Adipocyte (in vitro differentiated cells): ENCODE data around the gene HOXC5.
"Not testable (repeated sequence)": the region's sequence is repeated elsewhere in the genome, so short reads cannot be mapped to it uniquely, and the experiment has no call there.

ENCODE experiments used
- DNase-seq: peaks from one replicate; pipeline ENCODE4 v3.0.0-alpha.2; 2015; ENCODE audit warnings: low read depth
- H3K27me3 ChIP-seq: replicated peaks from 2 replicates; pipeline ENCODE4 v1.7.0; 2013; ENCODE audit warnings: mild to moderate bottlenecking, low read length, moderate library complexity; ENCODE audit not compliant: control insufficient read depth, insufficient read depth
- H3K36me3 ChIP-seq: 2 replicates; pipeline ENCODE4 v1.7.0; 2013; ENCODE audit warnings: low read length, mild to moderate bottlenecking, moderate library complexity; ENCODE audit not compliant: control insufficient read depth, insufficient read depth, severe bottlenecking
- H3K4me1 ChIP-seq: 2 replicates; pipeline ENCODE4 v1.7.0; 2013; ENCODE audit warnings: mild to moderate bottlenecking, low read length, moderate library complexity; ENCODE audit not compliant: control insufficient read depth, insufficient read depth
- H3K4me3 ChIP-seq: 2 replicates; pipeline ENCODE4 v1.7.0; 2013; ENCODE audit warnings: mild to moderate bottlenecking, low read length, moderate library complexity
- H3K9ac ChIP-seq: 2 replicates; pipeline ENCODE4 v1.7.0; 2013; ENCODE audit warnings: mild to moderate bottlenecking, low read length, moderate library complexity
- H3K9me3 ChIP-seq: 2 replicates; pipeline ENCODE4 v1.7.0; 2013; ENCODE audit warnings: mild to moderate bottlenecking, low read length, moderate library complexity; ENCODE audit not compliant: control insufficient read depth

The HOXC5 gene

DNA sequence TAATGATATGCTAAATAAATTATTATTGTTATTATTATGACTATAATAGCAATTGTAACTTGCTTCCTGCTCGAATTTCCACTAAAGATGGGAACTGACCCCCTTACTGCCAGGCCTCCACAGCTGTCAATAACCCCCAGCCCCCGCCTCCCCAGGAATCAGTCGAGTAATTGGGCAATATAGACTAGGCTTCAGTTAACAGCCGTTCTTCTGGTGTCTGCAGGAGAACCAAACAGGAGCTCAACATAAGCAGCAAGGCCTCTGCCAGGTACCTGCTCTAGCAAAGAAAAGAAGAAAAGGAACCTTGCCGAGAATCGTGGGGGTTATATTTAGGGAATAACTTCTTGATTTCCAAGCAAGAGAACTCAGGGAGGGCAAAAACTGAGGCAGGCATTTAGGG lies 42.6 kb downstream of the HOXC5 start:
- Histone ChIP-seq H3K4me3 (no peak overlapping the region), H3K4me1 (peaks cover 7% of the 10 kb centered on the region), H3K36me3 (no peaks in the 10 kb centered on the region), H3K9ac (no peak overlapping the region), H3K9me3 (no peaks in the 10 kb centered on the region), H3K27me3 (no peaks in the 10 kb centered on the region)
- DNase-seq: no peak

DNA sequence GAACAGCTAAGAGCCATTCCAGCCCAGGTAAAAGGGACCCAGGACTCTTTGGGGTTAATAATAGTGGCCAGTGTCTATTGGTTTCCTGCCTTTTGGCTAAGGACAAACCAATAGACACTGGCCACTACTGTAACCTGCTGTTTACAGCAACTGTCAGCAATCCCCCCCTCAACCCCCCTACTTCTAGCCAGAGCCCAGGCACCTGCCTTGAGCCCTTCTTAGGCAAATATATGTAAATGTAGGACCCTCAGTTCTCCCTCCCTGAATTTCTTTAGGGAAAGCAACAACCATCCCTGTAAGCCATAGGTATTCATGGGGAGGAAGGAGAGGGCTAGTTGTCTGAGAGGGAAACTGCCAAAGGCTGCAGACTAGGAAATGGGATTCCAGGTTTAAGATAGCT lies 43.1 kb downstream of the HOXC5 start:
- Histone ChIP-seq H3K4me3 (no peak overlapping the region), H3K4me1 (peaks cover 7% of the 10 kb centered on the region), H3K36me3 (no peaks in the 10 kb centered on the region), H3K9ac (no peak overlapping the region), H3K27me3 (no peaks in the 10 kb centered on the region), H3K9me3 (no peaks in the 10 kb centered on the region)
- DNase-seq: no peak

DNA sequence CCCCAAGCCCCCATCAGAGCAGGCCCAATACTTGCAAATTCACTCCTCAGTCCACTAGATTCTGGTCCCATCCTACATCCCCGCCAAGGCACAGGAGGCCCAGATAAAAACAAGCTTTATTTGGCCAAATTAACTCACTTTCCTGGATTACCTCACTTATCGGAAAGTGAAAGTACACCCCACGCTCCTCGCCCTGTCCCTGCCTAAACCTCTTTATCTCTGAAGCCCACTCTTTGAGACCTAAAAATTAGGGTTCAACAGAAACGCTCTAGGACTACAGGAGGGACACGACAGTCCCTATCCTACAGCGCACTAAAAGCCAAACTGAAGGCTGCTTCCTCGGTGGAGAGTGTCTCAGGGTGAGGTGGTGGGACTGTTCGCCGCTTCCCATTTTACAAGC lies 45.0 kb downstream of the HOXC5 start:
- H3K9me3 ChIP-seq, DNase-seq, H3K36me3 ChIP-seq, H3K27me3 ChIP-seq, H3K4me1 ChIP-seq: not testable (repeated sequence)
- peak overlapping the region; percentile 69 for H3K4me3 ChIP-seq
- H3K9ac ChIP-seq: peak overlapping the region; percentile 78

DNA sequence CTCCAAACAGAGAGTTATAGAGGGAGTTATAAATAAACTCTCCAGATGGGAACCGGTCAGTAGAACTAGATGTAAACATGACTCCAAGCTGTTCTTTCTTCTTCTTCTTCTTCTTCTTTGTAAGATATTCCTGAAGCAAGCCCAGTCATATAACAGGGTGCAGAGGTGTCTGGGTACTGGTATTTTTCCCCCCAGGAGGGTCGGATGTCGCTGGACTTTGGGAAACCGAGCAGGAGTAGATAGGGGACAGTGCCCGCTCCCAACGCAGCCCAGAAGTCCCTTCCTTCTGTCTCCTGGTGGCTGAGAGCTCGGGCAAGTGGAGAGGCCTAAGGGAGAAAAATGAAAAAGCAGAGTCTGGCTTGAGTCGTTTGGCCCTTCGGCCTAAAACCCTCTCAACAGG lies 46.3 kb downstream of the HOXC5 start:
- H3K27me3 ChIP-seq, H3K36me3 ChIP-seq, H3K9me3 ChIP-seq, H3K4me1 ChIP-seq, DNase-seq: not testable (repeated sequence)
- Histone ChIP-seq H3K9ac (peak overlapping the region; percentile 81), H3K4me3 (peak overlapping the region; percentile 66)

DNA sequence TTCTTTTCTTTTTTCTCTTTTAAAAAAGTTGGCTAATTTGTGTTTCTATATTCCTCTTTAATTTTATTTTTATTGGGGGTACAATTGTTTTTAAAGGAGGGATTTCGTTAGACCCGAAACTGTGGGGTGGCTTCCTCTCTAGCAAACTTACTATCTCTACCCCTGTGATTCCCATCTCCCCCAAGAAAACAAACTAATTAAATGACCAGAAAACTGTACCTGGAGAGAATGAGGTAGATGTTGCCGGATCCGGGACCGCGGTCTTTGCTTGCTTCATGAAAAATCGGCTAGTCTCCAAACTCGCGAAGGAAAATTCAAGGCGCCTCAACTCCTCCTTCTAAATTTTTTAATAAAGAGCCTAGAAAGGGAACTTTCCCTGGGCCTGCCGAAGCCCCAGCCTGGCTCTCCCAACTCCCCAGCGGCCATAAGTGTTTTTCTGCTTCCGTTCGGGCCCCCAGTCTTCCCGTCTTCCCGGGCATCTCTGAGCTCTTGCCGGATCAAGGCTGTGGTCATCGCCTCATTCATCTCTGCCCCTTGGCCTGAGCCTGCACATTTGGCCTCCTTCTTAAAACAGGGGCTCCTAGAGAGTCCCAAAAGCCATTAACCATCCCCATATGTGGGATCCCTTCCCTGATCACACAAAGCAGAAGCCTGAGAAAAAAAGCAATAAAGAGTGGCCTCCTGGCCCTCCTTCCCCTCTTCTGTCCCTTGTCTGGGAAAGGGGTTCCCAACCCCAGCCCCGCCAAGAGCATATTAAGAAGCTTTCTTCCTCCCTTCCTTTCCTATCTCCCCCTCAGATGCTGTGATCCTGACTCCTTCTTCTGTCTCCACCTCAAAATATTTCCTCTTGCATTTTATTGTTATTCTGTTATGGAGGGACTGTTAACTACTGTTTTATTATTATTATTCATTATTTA lies 47.4 kb downstream of the HOXC5 start:
- H3K9ac ChIP-seq: peak overlapping the region; percentile 81
- H3K4me1 ChIP-seq, H3K27me3 ChIP-seq, H3K36me3 ChIP-seq, DNase-seq, H3K9me3 ChIP-seq: not testable (repeated sequence)
- peak overlapping the region; percentile 66 for H3K4me3 ChIP-seq

DNA sequence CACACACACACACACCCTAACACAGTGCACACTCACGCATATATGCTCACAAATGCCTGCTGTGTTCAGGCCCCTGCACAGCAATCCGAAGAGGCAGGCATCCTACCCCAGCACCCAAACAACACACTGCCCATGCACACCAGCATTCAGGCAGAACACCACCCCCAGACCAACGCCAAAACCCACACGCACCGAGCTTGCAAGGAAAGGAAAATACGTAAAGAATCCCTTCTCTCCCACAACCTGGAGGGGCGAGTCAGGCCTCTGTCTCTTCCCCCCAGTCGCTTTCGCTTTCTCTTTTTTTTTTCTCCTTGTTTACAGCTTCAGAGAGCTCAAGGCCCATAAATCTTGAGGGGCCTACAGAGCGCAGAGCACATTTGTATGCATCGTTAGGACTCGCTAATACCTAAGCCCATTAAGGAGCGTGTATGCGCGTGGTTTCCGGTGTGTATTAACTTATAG lies 48.2 kb downstream of the HOXC5 start:
- H3K9ac ChIP-seq: peak overlapping the region; percentile 81
- not testable (repeated sequence) for H3K9me3 ChIP-seq, H3K4me1 ChIP-seq, H3K27me3 ChIP-seq, DNase-seq, H3K36me3 ChIP-seq
- H3K4me3 ChIP-seq: peak overlapping the region; percentile 74

DNA sequence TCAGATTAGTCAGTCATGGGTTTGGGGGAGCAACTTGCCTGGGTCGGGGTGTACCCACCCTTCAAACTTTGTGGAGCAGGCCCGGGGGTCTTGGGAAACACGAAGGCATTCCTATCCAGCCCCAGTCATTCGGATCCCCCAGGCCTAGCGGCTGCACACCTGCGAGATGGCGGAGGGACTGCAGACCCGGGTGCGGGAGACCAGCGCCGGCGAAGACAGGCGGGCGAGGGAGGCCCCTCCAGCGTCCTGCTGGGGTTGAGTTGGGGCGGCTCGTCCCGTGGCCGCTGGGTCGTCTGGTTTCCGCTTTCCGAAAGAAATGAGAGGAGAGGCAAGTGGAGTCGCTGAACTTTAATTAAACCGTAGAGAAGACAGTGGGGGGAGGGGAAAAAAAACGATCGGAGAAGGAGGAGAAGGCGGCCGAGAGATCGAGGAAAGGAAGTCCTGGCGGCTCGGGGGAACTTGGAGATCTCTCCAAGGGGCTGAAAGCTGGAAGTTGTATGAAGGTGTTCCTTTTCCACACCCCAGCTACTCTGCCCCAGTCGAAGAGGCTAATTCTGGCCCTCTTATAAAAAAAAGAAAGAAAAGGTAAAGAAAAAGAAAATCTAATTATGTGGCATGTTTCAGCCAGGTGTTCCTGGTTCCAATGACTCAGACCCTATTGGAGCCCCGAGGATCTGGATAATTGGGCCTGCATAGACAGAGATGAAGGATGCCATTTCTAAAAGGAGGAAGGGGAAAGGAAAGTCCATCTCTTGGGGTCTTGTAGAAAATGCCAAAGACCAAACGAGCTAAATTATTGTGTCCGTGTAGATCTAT lies 48.9 kb downstream of the HOXC5 start:
- Histone ChIP-seq H3K4me3 (peak overlapping the region; percentile 74), H3K9ac (peak overlapping the region; percentile 81)
- H3K36me3 ChIP-seq, H3K4me1 ChIP-seq, H3K9me3 ChIP-seq, DNase-seq, H3K27me3 ChIP-seq: not testable (repeated sequence)

DNA sequence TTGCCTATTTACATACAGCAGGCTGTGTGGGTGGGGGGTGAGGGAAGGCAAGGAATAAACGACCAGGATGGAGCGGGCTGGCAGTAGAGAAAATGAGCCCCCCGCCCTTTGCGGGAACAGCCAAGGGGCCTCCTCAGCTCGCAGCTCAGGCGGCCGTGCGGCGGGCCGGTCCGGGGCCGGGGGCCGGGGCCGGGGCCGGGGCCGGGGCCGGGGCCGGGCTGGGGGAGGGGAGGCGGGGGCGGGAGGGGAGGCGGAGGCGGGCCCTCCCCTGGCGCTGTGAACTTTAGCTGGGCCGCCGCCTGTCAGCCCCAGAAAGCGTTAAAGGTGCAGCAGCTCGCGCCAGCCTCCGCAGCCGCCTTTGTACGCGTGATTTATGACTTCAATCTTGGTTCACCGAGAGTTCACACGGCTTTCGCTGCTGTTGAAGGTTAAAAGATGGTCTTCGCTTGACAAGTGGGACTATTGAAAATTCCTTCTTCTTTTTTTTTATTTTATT lies 49.6 kb downstream of the HOXC5 start:
- Histone ChIP-seq H3K27me3 (no peaks in the 10 kb centered on the region), H3K9ac (peak overlapping the region; percentile 81), H3K36me3 (no peaks in the 10 kb centered on the region), H3K4me3 (peak overlapping the region; percentile 74), H3K9me3 (no peaks in the 10 kb centered on the region), H3K4me1 (peaks cover 2% of the 10 kb centered on the region)
- no peak for DNase-seq
